Measurements from ENCODE around the gene COL4A2. TPM values are rescaled to one million over a fixed set of nuclear protein-coding genes. Genes with fewer than 3 reads are reported as not detected.

The COL4A2 gene
- total and polyA plus RNA-seq, 3 experiments from 2014 or later = not detected

- Mint-ChIP-seq H3K27me3 (peaks cover 27 to 72% of the 10 kb centered on the region in 2 donors), H3K36me3 (no peaks in the 10 kb centered on the region), H3K27ac (no peak overlapping the region), H3K4me3 (no peak overlapping the region), H3K9me3 (peaks cover 0 to 5% (median 0%) of the 10 kb centered on the region in 5 donors), H3K4me1 (peaks cover 10 to 12% (median 11%) of the 10 kb centered on the region in 3 donors)
- no peak overlapping the region for H3K27ac ChIP-seq (ENCODE audit: low read depth, low read length)
- DNase-seq = no peak
- H3K4me3 ChIP-seq (ENCODE audit: low read length) = no peak overlapping the region
- ChIA-PET POLR2A (no interaction called here), CTCF (no interaction called here)
- H3K4me1 ChIP-seq (ENCODE audit: insufficient read depth, low read length) = peaks cover 11% of the 10 kb centered on the region
- H3K27me3 ChIP-seq (ENCODE audit: insufficient read depth, low read length, poor library complexity, severe bottlenecking) = peaks cover 21% of the 10 kb centered on the region
- no peaks in the 10 kb centered on the region for H3K36me3 ChIP-seq (ENCODE audit: insufficient read depth, low read length)
- H3K9me3 ChIP-seq (ENCODE audit: low read length) = no peaks in the 10 kb centered on the region
Measured at GRCh38 chr13:110419946-110420345, 112.9 kb downstream of the COL4A2 start.

- H3K27ac ChIP-seq (ENCODE audit: low read depth, low read length) = no peak overlapping the region
- no peaks in the 10 kb centered on the region for H3K9me3 ChIP-seq (ENCODE audit: low read length)
- H3K4me1 ChIP-seq (ENCODE audit: insufficient read depth, low read length) = peaks cover 11% of the 10 kb centered on the region
- H3K4me3 ChIP-seq (ENCODE audit: low read length) = no peak overlapping the region
- Mint-ChIP-seq H3K4me3 (no peak overlapping the region), H3K27me3 (peaks cover 32 to 78% of the 10 kb centered on the region in 2 donors), H3K9me3 (peaks cover 0 to 7% (median 0%) of the 10 kb centered on the region in 5 donors), H3K4me1 (peaks cover 10 to 12% (median 11%) of the 10 kb centered on the region in 3 donors), H3K27ac (no peak overlapping the region), H3K36me3 (no peaks in the 10 kb centered on the region)
- ChIA-PET CTCF (no interaction called here), POLR2A (no interaction called here)
- H3K27me3 ChIP-seq (ENCODE audit: insufficient read depth, low read length, poor library complexity, severe bottlenecking) = peaks cover 21% of the 10 kb centered on the region
- no peaks in the 10 kb centered on the region for H3K36me3 ChIP-seq (ENCODE audit: insufficient read depth, low read length)
- no peak for DNase-seq
Measured at GRCh38 chr13:110420626-110421025, 113.5 kb downstream of the COL4A2 start.

- ChIA-PET POLR2A (no interaction called here), CTCF (no interaction called here)
- H3K36me3 Mint-ChIP-seq = no peaks in the 10 kb centered on the region
- no peak overlapping the region for H3K27ac ChIP-seq (ENCODE audit: low read depth, low read length)
- H3K4me1 Mint-ChIP-seq = peaks cover 10 to 12% (median 11%) of the 10 kb centered on the region in 3 donors
- peaks cover 32 to 83% of the 10 kb centered on the region in 2 donors for H3K27me3 Mint-ChIP-seq
- H3K27ac Mint-ChIP-seq = no peak overlapping the region
- H3K4me1 ChIP-seq (ENCODE audit: insufficient read depth, low read length) = peaks cover 11% of the 10 kb centered on the region
- no peak overlapping the region for H3K4me3 ChIP-seq (ENCODE audit: low read length)
- peaks cover 21% of the 10 kb centered on the region for H3K27me3 ChIP-seq (ENCODE audit: insufficient read depth, low read length, poor library complexity, severe bottlenecking)
- DNase-seq = no peak
- H3K9me3 ChIP-seq (ENCODE audit: low read length) = no peaks in the 10 kb centered on the region
- no peaks in the 10 kb centered on the region for H3K36me3 ChIP-seq (ENCODE audit: insufficient read depth, low read length)
- H3K4me3 Mint-ChIP-seq = no peak overlapping the region
- H3K9me3 Mint-ChIP-seq = peaks cover 0 to 7% (median 0%) of the 10 kb centered on the region in 5 donors
Measured at GRCh38 chr13:110421061-110421460, 114.0 kb downstream of the COL4A2 start.

- no peaks in the 10 kb centered on the region for H3K36me3 ChIP-seq (ENCODE audit: insufficient read depth, low read length)
- H3K4me3 Mint-ChIP-seq = no peak overlapping the region
- H3K4me1 Mint-ChIP-seq = peaks cover 10 to 12% (median 11%) of the 10 kb centered on the region in 3 donors
- no peak overlapping the region for H3K4me3 ChIP-seq (ENCODE audit: low read length)
- H3K27ac ChIP-seq (ENCODE audit: low read depth, low read length) = no peak overlapping the region
- DNase-seq = peak in 2 of 5 donors; percentile 6 to 51
- H3K4me1 ChIP-seq (ENCODE audit: insufficient read depth, low read length) = peaks cover 11% of the 10 kb centered on the region
- peaks cover 0 to 7% (median 0%) of the 10 kb centered on the region in 5 donors for H3K9me3 Mint-ChIP-seq
- CTCF ChIA-PET = interaction anchor here (1.7 kb wide), 1 partner anchor 11 kb away, joined by 4 read pairs; no protein-coding TSS in a partner anchor
- peaks cover 21% of the 10 kb centered on the region for H3K27me3 ChIP-seq (ENCODE audit: insufficient read depth, low read length, poor library complexity, severe bottlenecking)
- H3K36me3 Mint-ChIP-seq = no peaks in the 10 kb centered on the region
- peaks cover 32 to 82% of the 10 kb centered on the region in 2 donors for H3K27me3 Mint-ChIP-seq
- no peaks in the 10 kb centered on the region for H3K9me3 ChIP-seq (ENCODE audit: low read length)
- POLR2A ChIA-PET = no interaction called here
- no peak overlapping the region for H3K27ac Mint-ChIP-seq
Measured at GRCh38 chr13:110421696-110422385, 114.8 kb downstream of the COL4A2 start.

GRCh38 chr13:110422913-110423688 is 116.0 kb downstream of the COL4A2 start:
- Histone ChIP-seq H3K4me3 (ENCODE audit: low read length) (no peak overlapping the region), H3K27ac (ENCODE audit: low read depth, low read length) (no peak overlapping the region), H3K4me1 (ENCODE audit: insufficient read depth, low read length) (peaks cover 11% of the 10 kb centered on the region), H3K9me3 (ENCODE audit: low read length) (no peaks in the 10 kb centered on the region), H3K27me3 (ENCODE audit: insufficient read depth, low read length, poor library complexity, severe bottlenecking) (peaks cover 21% of the 10 kb centered on the region), H3K36me3 (ENCODE audit: insufficient read depth, low read length) (no peaks in the 10 kb centered on the region)
- DNase-seq = no peak
- H3K9me3 Mint-ChIP-seq = peaks cover 0 to 7% (median 0%) of the 10 kb centered on the region in 5 donors
- H3K4me3 Mint-ChIP-seq = peak overlapping the region in 1 of 7 donors; percentile 2
- ChIA-PET CTCF (interaction anchor here (1.7 kb wide), 1 partner anchor 13 kb away, joined by 4 read pairs; no protein-coding TSS in a partner anchor), POLR2A (no interaction called here)
- H3K27me3 Mint-ChIP-seq = peaks cover 25 to 73% of the 10 kb centered on the region in 2 donors
- no peaks in the 10 kb centered on the region for H3K36me3 Mint-ChIP-seq
- peak overlapping the region in 1 of 8 donors; percentile 17 for H3K27ac Mint-ChIP-seq
- H3K4me1 Mint-ChIP-seq = peaks cover 10 to 12% (median 11%) of the 10 kb centered on the region in 3 donors

- H3K36me3 Mint-ChIP-seq = no peaks in the 10 kb centered on the region
- POLR2A ChIA-PET = no interaction called here
- CTCF ChIA-PET = no interaction called here
Measured at GRCh38 chr13:110423689-110424302, 116.7 kb downstream of the COL4A2 start.

GRCh38 chr13:110424569-110425443 is 117.7 kb downstream of the COL4A2 start:
- H3K27ac ChIP-seq (ENCODE audit: low read depth, low read length) = no peak overlapping the region
- no peaks in the 10 kb centered on the region for H3K36me3 ChIP-seq (ENCODE audit: insufficient read depth, low read length)
- H3K27me3 Mint-ChIP-seq = peaks cover 25 to 67% of the 10 kb centered on the region in 2 donors
- peaks cover 15% of the 10 kb centered on the region for H3K27me3 ChIP-seq (ENCODE audit: insufficient read depth, low read length, poor library complexity, severe bottlenecking)
- no peaks in the 10 kb centered on the region for H3K9me3 ChIP-seq (ENCODE audit: low read length)
- CTCF ChIA-PET = no interaction called here
- H3K4me3 ChIP-seq (ENCODE audit: low read length) = no peak overlapping the region
- H3K4me1 ChIP-seq (ENCODE audit: insufficient read depth, low read length) = peaks cover 11% of the 10 kb centered on the region
- H3K4me1 Mint-ChIP-seq = peaks cover 10 to 12% (median 11%) of the 10 kb centered on the region in 3 donors
- no peak overlapping the region for H3K4me3 Mint-ChIP-seq
- no peaks in the 10 kb centered on the region for H3K36me3 Mint-ChIP-seq
- H3K9me3 Mint-ChIP-seq = peaks cover 0 to 7% (median 0%) of the 10 kb centered on the region in 5 donors
- no peak for DNase-seq
- POLR2A ChIA-PET = no interaction called here
- H3K27ac Mint-ChIP-seq = no peak overlapping the region

More at GRCh38 chr13:110423689-110424302, 116.7 kb downstream of the COL4A2 start:
- H3K27ac Mint-ChIP-seq = peak overlapping the region in 1 of 8 donors; percentile 17
- H3K27me3 Mint-ChIP-seq = peaks cover 24 to 69% of the 10 kb centered on the region in 2 donors
- H3K4me1 Mint-ChIP-seq = peaks cover 10 to 12% (median 11%) of the 10 kb centered on the region in 3 donors
- no peak overlapping the region for H3K4me3 Mint-ChIP-seq
- no peak for DNase-seq
- Histone ChIP-seq H3K4me1 (ENCODE audit: insufficient read depth, low read length) (peaks cover 11% of the 10 kb centered on the region), H3K9me3 (ENCODE audit: low read length) (no peaks in the 10 kb centered on the region), H3K4me3 (ENCODE audit: low read length) (no peak overlapping the region), H3K36me3 (ENCODE audit: insufficient read depth, low read length) (no peaks in the 10 kb centered on the region), H3K27ac (ENCODE audit: low read depth, low read length) (no peak overlapping the region), H3K27me3 (ENCODE audit: insufficient read depth, low read length, poor library complexity, severe bottlenecking) (peaks cover 21% of the 10 kb centered on the region)
- H3K9me3 Mint-ChIP-seq = peaks cover 0 to 7% (median 0%) of the 10 kb centered on the region in 5 donors
